WTC11 (cell line): ENCODE measurements around the gene WSCD2. TPM values are rescaled to one million over a fixed set of nuclear protein-coding genes. Genes with fewer than 3 reads are reported as not detected.

Experiments
- ATAC-seq: fragments of 200-7000 bp; cut with Tn5 transposase; 2 replicates; pipeline ENCODE4 v1.10.0; 2021; ENCODE audit warnings: mild to moderate bottlenecking, moderate library complexity
- CTCF ChIA-PET: fragments of 300-600 bp; sonication (Branson Sonifier 250); formaldehyde crosslinking; loops from one replicate; lab custom pipeline; 2021; ENCODE audit warnings: antibody characterized with exemption; lab: Charles Lee
- POLR2A ChIA-PET: fragments of 350-600 bp; sonication (Branson Sonifier 250); formaldehyde crosslinking; loops from one replicate; lab custom pipeline; 2021; ENCODE audit warnings: antibody characterized with exemption; lab: Charles Lee
- DNase-seq: peaks from one replicate; pipeline ENCODE4 v3.0.0; 2021; ENCODE audit warnings: low spot score
- H3K27ac Mint-ChIP-seq: 2 replicates; pipeline ENCODE4 v1.8.0; 2021; ENCODE audit warnings: mixed read lengths
- H3K27me3 Mint-ChIP-seq: 2 replicates; pipeline ENCODE4 v1.8.0; 2021; ENCODE audit warnings: low read depth, mild to moderate bottlenecking, moderate library complexity, mixed read lengths
- H3K36me3 Mint-ChIP-seq: 2 replicates; pipeline ENCODE4 v1.8.0; 2021; ENCODE audit warnings: mixed read lengths
- H3K4me1 Mint-ChIP-seq: 2 replicates; pipeline ENCODE4 v1.8.0; 2022; ENCODE audit warnings: mixed read lengths
- H3K4me3 Mint-ChIP-seq: 2 replicates; pipeline ENCODE4 v1.8.0; 2021; ENCODE audit warnings: mild to moderate bottlenecking, moderate library complexity, mixed read lengths
- H3K9me3 Mint-ChIP-seq: 2 replicates; pipeline ENCODE4 v1.8.0; 2021; ENCODE audit warnings: mixed read lengths
- ATF1 ChIP-seq: sonication (generic); formaldehyde crosslinking; IDR thresholded peaks from 2 replicates; pipeline ENCODE4 v1.8.1; 2023; ENCODE audit warnings: mild to moderate bottlenecking, moderate library complexity, missing genetic modification reagents
- ATF3 ChIP-seq: sonication (generic); formaldehyde crosslinking; conservative IDR thresholded peaks from 2 replicates; pipeline ENCODE4 v1.8.1; 2022; ENCODE audit warnings: mild to moderate bottlenecking, missing genetic modification reagents
- CREM ChIP-seq: sonication (generic); formaldehyde crosslinking; IDR thresholded peaks from 2 replicates; pipeline ENCODE4 v1.8.1; 2022; ENCODE audit warnings: mild to moderate bottlenecking, missing genetic modification reagents, moderate library complexity
- E2F1 ChIP-seq: sonication (generic); formaldehyde crosslinking; IDR thresholded peaks from 2 replicates; pipeline ENCODE4 v1.8.0; 2022; ENCODE audit warnings: mild to moderate bottlenecking, missing genetic modification reagents
- ETV6 ChIP-seq: sonication (generic); formaldehyde crosslinking; IDR thresholded peaks from 2 replicates; pipeline ENCODE4 v1.8.1; 2022; ENCODE audit warnings: mild to moderate bottlenecking, missing genetic modification reagents
- HMGXB4 ChIP-seq: sonication (generic); formaldehyde crosslinking; IDR thresholded peaks from 2 replicates; pipeline ENCODE4 v1.8.1; 2023; ENCODE audit warnings: mild to moderate bottlenecking, moderate library complexity, missing genetic modification reagents
- JAZF1 ChIP-seq: fragments of 250-450 bp; sonication (Bioruptor Pico); IDR thresholded peaks from 2 replicates; pipeline ENCODE4 v1.9.0; 2021; ENCODE audit warnings: moderate library complexity, mild to moderate bottlenecking, inconsistent platforms
- MAX ChIP-seq: sonication (generic); formaldehyde crosslinking; IDR thresholded peaks from 2 replicates; pipeline ENCODE4 v1.8.0; 2022; ENCODE audit warnings: mild to moderate bottlenecking, missing genetic modification reagents
- PREB ChIP-seq: sonication (generic); formaldehyde crosslinking; IDR thresholded peaks from 2 replicates; pipeline ENCODE4 v1.8.1; 2022; ENCODE audit warnings: mild to moderate bottlenecking, missing genetic modification reagents, moderate library complexity, borderline replicate concordance
- TP53 ChIP-seq: sonication (generic); formaldehyde crosslinking; IDR thresholded peaks from 2 replicates; pipeline ENCODE4 v1.8.1; 2023; ENCODE audit warnings: mild to moderate bottlenecking, missing genetic modification reagents
- USF2 ChIP-seq: sonication (generic); formaldehyde crosslinking; IDR thresholded peaks from 2 replicates; pipeline ENCODE4 v1.8.1; 2023; ENCODE audit warnings: mild to moderate bottlenecking, missing genetic modification reagents, moderate library complexity
- ZNF232 ChIP-seq: sonication (generic); formaldehyde crosslinking; IDR thresholded peaks from 2 replicates; pipeline ENCODE4 v1.8.0; 2022; ENCODE audit warnings: mild to moderate bottlenecking, missing genetic modification reagents
- ZNF263 ChIP-seq: sonication (generic); formaldehyde crosslinking; IDR thresholded peaks from 2 replicates; pipeline ENCODE4 v1.8.1; 2022; ENCODE audit warnings: low read depth, mild to moderate bottlenecking, moderate library complexity, missing genetic modification reagents
- ZNF416 ChIP-seq: fragments of 250-450 bp; sonication (Bioruptor Pico); IDR thresholded peaks from 2 replicates; pipeline ENCODE4 v1.9.0; 2021; ENCODE audit warnings: mild to moderate bottlenecking, inconsistent platforms
- ZNF423 ChIP-seq: fragments of 250-450 bp; sonication (Bioruptor Pico); IDR thresholded peaks from 2 replicates; pipeline ENCODE4 v2.1.2; 2022; ENCODE audit warnings: mild to moderate bottlenecking, moderate library complexity
- ZNF532 ChIP-seq: fragments of 250-450 bp; sonication (Bioruptor Pico); IDR thresholded peaks from 2 replicates; pipeline ENCODE4 v1.9.0; 2021; ENCODE audit warnings: mild to moderate bottlenecking, borderline replicate concordance
- total RNA-seq: library from RNA; stranded (reverse); gene quantifications from 3 replicates; pipeline ENCODE4 v1.2.3, GENCODE V29; 2021

WSCD2 gene
- total RNA-seq, 1 experiment from 2014 or later: 1.1 TPM

GRCh38 chr12:108131035-108131434, 1.9 kb downstream of the WSCD2 start:
- ATAC-seq (no peak), DNase-seq (no peak)
- H3K27me3 Mint-ChIP-seq: peaks cover 28% of the 10 kb centered on the region
- ChIA-PET POLR2A (interaction anchor here (0.6 kb wide), 1 partner anchor 58 kb away, joined by 6 read pairs; no protein-coding TSS in a partner anchor), CTCF (interaction anchor here (1.2 to 3.0 kb wide), 6 partner anchors 13 to 105 kb away, joined by 3 to 26 read pairs (median 6); no protein-coding TSS in a partner anchor)
- H3K4me3 Mint-ChIP-seq: no peak overlapping the region
- H3K36me3 Mint-ChIP-seq: no peaks in the 10 kb centered on the region
- peaks cover 28% of the 10 kb centered on the region for H3K4me1 Mint-ChIP-seq
- no peaks in the 10 kb centered on the region for H3K9me3 Mint-ChIP-seq
- H3K27ac Mint-ChIP-seq: no peak overlapping the region
- TF ChIP-seq TP53 (CRISPR knock-in tag) (no peak), ATF1 (no peak), CREM (no peak), USF2 (no peak), ZNF416 (no peak), MAX (CRISPR knock-in tag) (no peak), HMGXB4 (CRISPR knock-in tag) (no peak)
- TF ChIP-seq, all 79 proteins: peak for 0

GRCh38 chr12:108131657-108132126, 2.6 kb downstream of the WSCD2 start:
- Mint-ChIP-seq H3K4me1 (peaks cover 32% of the 10 kb centered on the region), H3K4me3 (no peak overlapping the region), H3K27me3 (peaks cover 28% of the 10 kb centered on the region), H3K9me3 (no peaks in the 10 kb centered on the region), H3K27ac (no peak overlapping the region), H3K36me3 (no peaks in the 10 kb centered on the region)
- TF ChIP-seq ATF3 (CRISPR knock-in tag) (no peak), ZNF532 (CRISPR knock-in tag) (no peak), ZNF423 (no peak), ETV6 (CRISPR knock-in tag) (no peak), JAZF1 (no peak), ZNF232 (CRISPR knock-in tag) (no peak), CREM (no peak), ZNF263 (CRISPR knock-in tag) (no peak), PREB (no peak), E2F1 (no peak)
- no peak for DNase-seq
- ChIA-PET CTCF (interaction anchor here (1.2 kb wide), 1 partner anchor 67 kb away, joined by 3 read pairs; no protein-coding TSS in a partner anchor), POLR2A (interaction anchor here (0.6 kb wide), 1 partner anchor 57 kb away, joined by 6 read pairs; no protein-coding TSS in a partner anchor)
- no peak for ATAC-seq
